Panc1 (cell line): ENCODE data around the gene C4orf50. TPM values are rescaled to one million over a fixed set of nuclear protein-coding genes. Genes with fewer than 3 reads are reported as not detected.
"Not testable (repeated sequence)": the region's sequence is repeated elsewhere in the genome, so short reads cannot be mapped to it uniquely, and the experiment has no call there.

Experiments
- ATAC-seq: fragments of 200-7000 bp; cut with Tn5 transposase; 2 replicates; pipeline ENCODE4 v1.9.1; 2020; ENCODE audit warnings: mild to moderate bottlenecking, moderate library complexity
- BruUV-seq: library from RNA; stranded (reverse); fragments of 400-500 nt; replicated peaks from 2 replicates; lab custom pipeline; 2021; lab: Mats Ljungman, UMichigan
- CTCF ChIA-PET: fragments of 300-600 bp; sonication (Branson Sonifier 250); formaldehyde crosslinking; loops from one replicate; lab custom pipeline; 2022; ENCODE audit warnings: antibody characterized with exemption; lab: Charles Lee
- POLR2A ChIA-PET: fragments of 300-600 bp; sonication (Branson Sonifier 250); formaldehyde crosslinking; loops from one replicate; lab custom pipeline; 2022; ENCODE audit warnings: antibody characterized with exemption; lab: Charles Lee
- DNase-seq: peaks from one replicate; pipeline ENCODE4 v3.0.0-alpha.2; 2010; ENCODE audit warnings: low read depth, low spot score
- H3K27ac ChIP-seq: 2 replicates; pipeline ENCODE4 v1.5.1; 2011; ENCODE audit warnings: mild to moderate bottlenecking, low read length, inconsistent platforms
- H3K27me3 ChIP-seq: fragments of 200-500 bp; sonication (Bioruptor generic); 2 replicates; pipeline ENCODE4 v1.6.0; 2014; ENCODE audit warnings: low read length, inconsistent platforms; ENCODE audit not compliant: control insufficient read depth, insufficient read depth
- H3K36me3 ChIP-seq: fragments of 200-500 bp; sonication (Bioruptor generic); 2 replicates; pipeline ENCODE4 v1.5.1; 2014; ENCODE audit warnings: inconsistent platforms, mild to moderate bottlenecking, low read length, moderate library complexity; ENCODE audit not compliant: control insufficient read depth, insufficient read depth
- H3K4me1 ChIP-seq: 2 replicates; pipeline ENCODE4 v1.5.1; 2011; ENCODE audit warnings: inconsistent platforms, mild to moderate bottlenecking, low read length, moderate library complexity; ENCODE audit not compliant: control insufficient read depth, insufficient read depth
- H3K4me3 ChIP-seq, 2 experiments: 2 replicates each; pipeline ENCODE4 v1.5.1; 2011 to 2012; ENCODE audit warnings: low read depth in 2 of 2, low read length in 2 of 2, mild to moderate bottlenecking in 2 of 2, inconsistent platforms in 1 of 2, moderate library complexity in 1 of 2
- H3K9me3 ChIP-seq: fragments of 200-500 bp; sonication (Bioruptor generic); 2 replicates; pipeline ENCODE4 v1.5.1; 2014; ENCODE audit warnings: low read depth, mild to moderate bottlenecking, inconsistent platforms, low read length, moderate library complexity; ENCODE audit not compliant: control insufficient read depth, insufficient read depth
- CTCF ChIP-seq: fragments of 450-650 bp; IDR thresholded peaks from 2 replicates; pipeline ENCODE4 v1.5.1; 2017; ENCODE audit warnings: mild to moderate bottlenecking
- POLR2AphosphoS5 ChIP-seq: IDR thresholded peaks from 2 replicates; pipeline ENCODE4 v1.6.1; 2012; ENCODE audit warnings: mild to moderate bottlenecking, low read depth, low read length, moderate library complexity
- SIN3A ChIP-seq: IDR thresholded peaks from 2 replicates; pipeline ENCODE4 v1.6.1; 2012; ENCODE audit warnings: low read depth, mild to moderate bottlenecking, low read length, moderate library complexity, borderline replicate concordance; ENCODE audit not compliant: insufficient read depth
- TCF7L2 ChIP-seq: IDR thresholded peaks from 2 replicates; pipeline ENCODE4 v1.6.1; 2011; ENCODE audit warnings: mild to moderate bottlenecking, low read depth, low read length, inconsistent platforms
- in situ Hi-C: cut with HindIII; loops from 2 replicates; pipeline ENCODE4 v1.10.0; 2016; ENCODE audit warnings: low sequenced_read_pairs, low pct_unique_long_range_greater_than_20kb
- intact Hi-C: fragments of 100-400 bp; cut with micrococcal nuclease; formaldehyde crosslinking; loops from one replicate; pipeline ENCODE4 v1.10.0; 2022; ENCODE audit not compliant: unreplicated experiment
- total RNA-seq: library from RNA; stranded (reverse); gene quantifications from one replicate; pipeline ENCODE4 v1.2.1, GENCODE V29; 2021; ENCODE audit not compliant: unreplicated experiment
- TF ChIP-seq, protein P1 (sequence below), 2 experiments: IDR thresholded peaks; 2 replicates each; pipeline ENCODE4 v1.6.1; 2011 to 2012; ENCODE audit warnings: low read depth in 2 of 2, control low read depth in 1 of 2, low read length in 1 of 2, mild to moderate bottlenecking in 1 of 2, moderate library complexity in 1 of 2; ENCODE audit not compliant: insufficient read depth in 1 of 2

The C4orf50 gene
- total RNA-seq, 1 experiment from 2014 or later = under 0.01 TPM

DNA sequence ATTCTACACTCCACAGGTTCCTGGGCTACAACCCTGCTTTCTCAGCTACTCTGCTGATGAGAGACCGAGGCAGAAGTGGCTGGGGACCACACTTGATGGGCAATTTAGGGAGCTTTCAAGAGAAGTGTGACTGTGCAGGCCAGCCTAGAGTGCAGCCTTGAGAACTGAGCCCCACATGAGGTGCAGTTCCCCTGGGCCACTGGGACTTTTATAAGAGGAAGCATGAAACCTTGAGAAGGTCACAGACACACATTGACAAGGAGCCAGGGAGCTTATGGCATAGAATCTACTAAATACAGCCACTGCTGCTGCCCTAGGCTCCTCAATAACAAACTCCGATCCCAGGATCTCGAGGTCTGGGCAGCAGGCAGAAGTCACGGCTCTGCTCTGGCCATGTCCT, 13.1 kb downstream of the C4orf50 start:
- H3K4me1 ChIP-seq = no peaks in the 10 kb centered on the region
- in situ Hi-C loops = no loop called here
- H3K27me3 ChIP-seq = no peaks in the 10 kb centered on the region; the same call in 1 of the 2 replicates
- intact Hi-C loops = no loop called here
- no TSS peak for BruUV-seq
- ATAC-seq = no peak
- CTCF ChIA-PET = no interaction called here
- no peaks in the 10 kb centered on the region for H3K36me3 ChIP-seq
- H3K4me3 ChIP-seq = no peak overlapping the region
- H3K9me3 ChIP-seq = no peaks in the 10 kb centered on the region
- DNase-seq = no peak
- H3K27ac ChIP-seq = no peak overlapping the region
- POLR2A ChIA-PET = no interaction called here
- TF ChIP-seq, protein P1, sequence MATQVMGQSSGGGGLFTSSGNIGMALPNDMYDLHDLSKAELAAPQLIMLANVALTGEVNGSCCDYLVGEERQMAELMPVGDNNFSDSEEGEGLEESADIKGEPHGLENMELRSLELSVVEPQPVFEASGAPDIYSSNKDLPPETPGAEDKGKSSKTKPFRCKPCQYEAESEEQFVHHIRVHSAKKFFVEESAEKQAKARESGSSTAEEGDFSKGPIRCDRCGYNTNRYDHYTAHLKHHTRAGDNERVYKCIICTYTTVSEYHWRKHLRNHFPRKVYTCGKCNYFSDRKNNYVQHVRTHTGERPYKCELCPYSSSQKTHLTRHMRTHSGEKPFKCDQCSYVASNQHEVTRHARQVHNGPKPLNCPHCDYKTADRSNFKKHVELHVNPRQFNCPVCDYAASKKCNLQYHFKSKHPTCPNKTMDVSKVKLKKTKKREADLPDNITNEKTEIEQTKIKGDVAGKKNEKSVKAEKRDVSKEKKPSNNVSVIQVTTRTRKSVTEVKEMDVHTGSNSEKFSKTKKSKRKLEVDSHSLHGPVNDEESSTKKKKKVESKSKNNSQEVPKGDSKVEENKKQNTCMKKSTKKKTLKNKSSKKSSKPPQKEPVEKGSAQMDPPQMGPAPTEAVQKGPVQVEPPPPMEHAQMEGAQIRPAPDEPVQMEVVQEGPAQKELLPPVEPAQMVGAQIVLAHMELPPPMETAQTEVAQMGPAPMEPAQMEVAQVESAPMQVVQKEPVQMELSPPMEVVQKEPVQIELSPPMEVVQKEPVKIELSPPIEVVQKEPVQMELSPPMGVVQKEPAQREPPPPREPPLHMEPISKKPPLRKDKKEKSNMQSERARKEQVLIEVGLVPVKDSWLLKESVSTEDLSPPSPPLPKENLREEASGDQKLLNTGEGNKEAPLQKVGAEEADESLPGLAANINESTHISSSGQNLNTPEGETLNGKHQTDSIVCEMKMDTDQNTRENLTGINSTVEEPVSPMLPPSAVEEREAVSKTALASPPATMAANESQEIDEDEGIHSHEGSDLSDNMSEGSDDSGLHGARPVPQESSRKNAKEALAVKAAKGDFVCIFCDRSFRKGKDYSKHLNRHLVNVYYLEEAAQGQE (IDR thresholded peaks at IDR 0.05; ENCODE audit: insufficient read depth in 1 of 2, low read depth in 2 of 2, low read length in 1 of 2) = no peak
- no peak for TF ChIP-seq POLR2AphosphoS5
- TF ChIP-seq SIN3A = no peak
- TF ChIP-seq CTCF = no peak
- TF ChIP-seq TCF7L2 = no peak

DNA sequence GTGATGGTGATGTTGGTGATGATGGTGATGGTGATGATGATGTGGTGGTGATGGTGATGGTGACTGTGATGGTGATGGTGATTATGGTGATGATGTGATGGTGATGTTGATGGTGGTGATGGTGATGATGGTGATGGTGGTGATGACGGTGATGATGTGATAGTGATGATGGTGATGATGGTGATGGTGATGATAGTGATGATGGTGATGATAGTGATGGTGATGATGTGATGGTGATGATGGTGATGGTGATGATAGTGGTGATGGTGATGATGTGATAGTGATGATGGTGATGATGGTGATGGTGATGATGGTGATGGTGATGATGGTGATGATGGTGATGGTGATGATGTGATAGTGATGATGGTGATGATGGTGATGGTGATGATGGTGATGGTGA, 14.7 kb downstream of the C4orf50 start:
- DNase-seq, H3K4me3 ChIP-seq, BruUV-seq, H3K27me3 ChIP-seq, intact Hi-C loops, H3K9me3 ChIP-seq, in situ Hi-C loops, H3K4me1 ChIP-seq, ATAC-seq, POLR2A ChIA-PET, H3K36me3 ChIP-seq, CTCF ChIA-PET, H3K27ac ChIP-seq: not testable (repeated sequence)

- in situ Hi-C loops = no loop called here
- Histone ChIP-seq H3K27me3 (no peaks in the 10 kb centered on the region; the same call in 1 of the 2 replicates), H3K4me1 (no peaks in the 10 kb centered on the region), H3K27ac (no peak overlapping the region), H3K4me3 (no peak overlapping the region), H3K9me3 (no peaks in the 10 kb centered on the region), H3K36me3 (no peaks in the 10 kb centered on the region)
- ChIA-PET CTCF (no interaction called here), POLR2A (no interaction called here)
- BruUV-seq = no TSS peak
- intact Hi-C loops = no loop called here
- ATAC-seq = no peak
- TF ChIP-seq, protein P1 (IDR thresholded peaks at IDR 0.05; ENCODE audit: insufficient read depth in 1 of 2, low read depth in 2 of 2, low read length in 1 of 2) = no peak
- no peak for TF ChIP-seq POLR2AphosphoS5
- no peak for TF ChIP-seq CTCF
- no peak for TF ChIP-seq TCF7L2
- TF ChIP-seq SIN3A = no peak
- no peak for DNase-seq
Observed at GRCh38 chr4:6002926-6003325, 15.3 kb downstream of the C4orf50 start.
